ENCODE measurements around the gene QKI.
"Not testable (repeated sequence)": the region's sequence is repeated elsewhere in the genome, so short reads cannot be mapped to it uniquely, and the experiment has no call there.

The QKI gene

DNA sequence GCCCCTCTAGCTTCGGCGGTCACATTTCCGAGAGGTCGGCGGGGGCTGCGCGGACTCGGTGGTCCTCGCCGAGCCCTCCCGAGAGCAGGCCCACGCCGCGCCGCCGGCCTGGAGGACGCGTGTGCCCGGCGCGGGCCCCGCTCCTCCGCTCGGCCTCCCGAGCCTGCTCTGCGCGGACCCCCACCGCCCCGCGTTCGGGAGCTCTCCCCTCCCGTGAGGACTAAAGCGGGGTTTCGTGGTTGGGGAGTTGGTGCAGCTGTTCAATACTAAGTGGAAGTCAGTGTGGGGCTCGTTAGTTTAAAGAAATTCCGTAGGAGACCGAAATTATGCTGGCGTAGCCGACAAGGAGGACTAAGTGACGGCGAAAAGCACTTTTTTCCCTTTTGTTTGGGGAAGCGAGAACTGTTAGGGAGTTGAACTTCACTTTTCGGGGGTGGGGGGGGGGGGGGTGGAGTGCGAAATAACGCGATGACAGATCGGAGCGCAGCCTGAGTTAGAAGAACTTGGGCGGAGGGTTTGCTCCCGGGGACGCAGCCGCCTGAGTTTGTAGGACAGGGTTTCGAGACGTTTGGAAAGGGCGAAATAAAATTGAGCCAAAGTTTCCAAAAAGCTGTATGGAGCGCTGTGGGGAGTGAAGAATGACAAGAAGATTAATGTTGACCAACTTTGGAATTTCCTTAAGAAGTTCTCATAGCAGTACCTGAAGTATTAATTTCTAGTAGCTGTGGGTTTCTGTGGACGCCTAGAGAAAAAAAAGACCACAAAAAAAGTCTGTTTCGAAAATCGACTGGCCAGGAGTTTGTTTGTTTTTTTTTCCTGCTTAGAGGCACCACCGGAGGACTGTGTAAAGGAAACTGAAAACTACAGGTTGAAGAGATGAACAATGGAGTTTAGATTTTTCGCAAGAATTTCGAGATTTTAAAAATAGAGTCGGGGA, 1.4 kb downstream of the QKI start:
- peak; percentile 48 for DNase-seq

DNA sequence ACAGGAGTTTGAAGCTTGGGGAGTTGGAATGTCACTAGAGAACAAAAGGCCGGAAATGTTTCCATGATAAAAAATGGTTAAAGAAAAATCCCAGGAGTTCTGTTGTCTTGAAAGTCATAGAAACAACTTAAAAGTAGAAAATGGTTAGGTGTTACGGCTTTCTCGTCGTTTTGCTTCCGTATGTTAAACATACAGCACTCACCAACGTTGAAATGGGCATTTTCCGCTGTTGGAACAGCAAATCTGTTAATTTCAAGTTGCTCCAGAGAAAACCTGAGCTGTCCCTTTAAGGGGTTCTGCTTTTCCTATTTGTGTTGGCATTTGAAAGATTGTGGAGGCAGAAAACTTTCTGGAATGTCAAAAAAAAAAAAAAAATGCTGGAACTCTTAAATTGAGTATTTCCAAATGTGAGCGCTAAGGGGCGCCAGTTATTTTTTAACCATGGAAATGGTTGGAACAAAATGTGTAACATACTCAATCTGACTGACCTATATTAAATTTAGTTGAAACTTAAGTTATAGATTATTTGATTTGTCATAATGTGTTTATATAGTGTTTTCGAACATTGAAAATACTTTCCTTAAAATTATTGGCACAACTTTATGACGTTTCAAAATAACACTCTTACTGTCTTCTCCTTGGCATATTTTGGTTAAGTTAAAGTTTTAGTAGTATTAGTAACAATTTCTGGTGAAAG, 2.2 kb downstream of the QKI start:
- no peak for DNase-seq

DNA sequence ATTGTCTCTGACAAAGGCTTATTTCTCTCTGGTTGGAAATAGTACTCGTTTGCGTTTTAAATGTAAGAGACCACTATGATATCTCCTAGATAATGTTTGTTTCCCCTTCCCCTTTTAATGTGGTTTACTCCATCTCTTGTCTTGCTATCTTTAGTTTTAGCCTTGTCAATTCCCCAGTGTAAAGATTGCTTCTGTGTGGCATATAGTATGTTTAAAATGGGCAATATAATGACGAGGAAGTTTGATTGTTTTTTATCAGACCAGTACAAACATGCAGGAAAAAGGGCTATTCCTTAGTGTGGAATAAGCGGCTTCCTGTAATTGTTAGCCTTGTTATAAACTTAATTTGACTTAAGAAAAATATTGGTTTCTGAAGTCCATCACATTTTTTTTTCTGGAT, 3.1 kb downstream of the QKI start:
- DNase-seq, result no peak

DNA sequence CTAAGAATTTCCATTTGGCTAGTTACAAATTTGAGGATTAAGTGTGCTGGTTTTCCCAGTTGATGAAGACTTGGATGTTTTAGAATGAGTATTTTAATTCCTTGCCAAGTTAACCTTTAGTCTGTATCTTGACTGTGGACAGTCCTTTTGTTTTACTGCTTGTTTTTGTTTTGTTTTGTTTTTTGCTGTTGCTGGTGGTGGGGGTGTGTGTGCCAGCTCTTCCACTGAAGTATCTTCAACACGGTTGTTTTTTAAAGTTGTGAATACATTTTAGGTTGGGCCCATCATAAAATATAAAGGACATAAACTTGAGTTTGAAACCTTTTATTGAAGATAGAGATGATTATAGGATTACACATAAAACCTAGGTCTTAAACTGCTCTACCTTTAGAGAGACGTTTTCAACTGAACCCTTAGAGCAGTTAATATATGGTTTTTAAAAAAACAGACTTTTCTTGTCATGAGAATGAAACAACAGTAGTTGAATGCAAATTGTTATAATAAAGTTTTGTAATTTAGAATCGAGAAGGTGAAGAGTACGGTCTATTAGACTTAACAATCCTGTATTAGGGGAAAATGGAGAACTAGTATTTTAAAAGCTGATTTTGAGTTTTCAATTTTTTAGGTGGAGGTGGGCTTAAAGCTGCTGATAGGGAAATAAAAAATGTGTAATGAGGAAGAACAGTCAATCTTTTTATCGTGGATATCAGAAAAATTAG, 4.0 kb downstream of the QKI start:
- no peak for DNase-seq

DNA sequence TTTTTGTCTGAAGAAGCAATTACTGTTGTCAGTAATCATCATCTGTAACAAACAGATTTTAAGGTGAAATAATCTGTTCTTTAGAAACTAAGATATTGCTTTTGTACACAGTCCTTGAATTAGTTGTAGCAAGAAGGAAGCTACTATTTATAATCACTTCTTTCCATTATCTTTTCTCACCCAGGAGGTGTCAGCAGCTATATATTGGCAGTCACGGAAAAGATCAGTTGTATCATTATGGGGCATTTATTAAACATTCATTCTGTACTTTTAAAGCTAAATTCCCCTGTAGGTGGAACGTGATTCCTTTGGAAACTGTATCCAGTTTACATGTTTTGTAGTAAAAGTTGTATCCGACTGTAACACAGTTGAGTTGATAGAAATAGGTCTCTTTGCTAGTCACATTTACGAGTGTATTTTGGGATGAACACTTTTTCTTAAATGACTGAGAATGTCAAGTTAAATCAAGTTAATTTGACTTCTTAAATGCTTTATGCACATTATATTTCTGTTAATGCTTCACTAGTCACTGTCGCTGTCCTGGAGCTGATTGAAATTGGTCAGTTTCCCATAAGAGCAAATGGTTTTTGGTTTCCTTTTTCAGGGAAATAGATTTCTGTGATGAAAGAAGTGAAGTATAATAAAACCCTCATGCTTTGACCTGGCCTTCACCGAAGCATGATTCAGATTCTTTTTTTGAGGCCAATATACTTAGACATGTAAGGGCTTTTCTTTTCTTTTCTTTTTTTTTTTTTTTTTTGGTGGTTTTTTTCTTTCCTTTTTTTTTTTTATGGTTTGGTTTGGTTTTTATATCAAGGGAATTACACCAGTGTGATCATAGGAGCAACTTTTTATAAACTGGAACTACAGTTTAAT, 5.1 kb downstream of the QKI start:
- no peak for DNase-seq

DNA sequence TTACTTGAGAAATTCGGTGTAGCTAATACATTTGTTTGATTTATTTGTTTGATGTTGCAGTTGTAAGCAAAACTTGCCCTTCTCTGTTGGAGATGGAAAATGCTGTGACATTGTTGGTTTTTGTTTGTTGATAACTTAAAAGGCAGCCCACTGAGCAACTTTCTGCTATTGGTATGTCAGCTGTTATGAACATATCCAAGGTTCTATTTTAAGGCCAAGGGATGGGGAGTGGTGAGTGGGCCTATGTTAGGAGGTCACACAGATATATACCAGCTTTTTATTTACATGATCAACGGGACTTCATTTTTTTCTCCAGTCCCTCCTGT, 5.7 kb downstream of the QKI start:
- no peak for DNase-seq

DNA sequence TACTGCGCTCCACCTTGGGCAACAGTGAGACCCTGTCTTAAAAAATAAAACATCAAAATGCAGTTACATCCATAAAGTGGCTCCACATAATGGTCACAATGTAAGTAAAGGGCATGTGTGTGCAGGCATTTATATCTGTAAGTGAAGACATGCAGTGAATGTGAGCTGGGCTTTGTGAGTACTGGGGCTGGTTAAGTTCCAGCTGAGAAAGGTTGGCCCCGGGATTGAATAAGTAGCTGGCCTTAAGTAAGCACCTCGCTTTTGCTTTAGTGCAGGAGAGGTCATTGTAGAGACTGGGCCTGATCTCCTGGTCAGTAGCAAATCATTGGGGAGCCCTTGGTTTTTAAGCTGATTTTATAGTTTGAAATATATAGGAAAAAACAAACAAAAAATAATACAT, 8.0 kb downstream of the QKI start:
- no peak for DNase-seq

DNA sequence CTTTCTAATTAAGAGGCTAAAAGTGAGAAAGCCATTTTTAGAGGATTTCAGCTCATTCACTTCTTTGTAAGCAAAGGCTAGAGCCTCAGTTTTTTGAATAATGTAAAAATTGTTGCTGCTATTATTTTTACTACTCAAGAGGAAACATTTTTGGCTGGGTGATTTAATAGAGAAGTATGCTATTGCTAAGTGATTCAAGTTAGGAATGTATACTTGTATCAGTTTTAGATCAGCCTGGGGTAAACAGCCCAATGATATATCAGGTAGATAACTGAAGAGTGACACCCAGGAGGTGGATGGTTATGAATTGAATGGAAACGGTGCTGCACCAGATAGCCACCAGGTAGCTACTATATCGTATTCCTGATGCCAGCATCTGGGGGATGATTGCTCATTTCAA, 9.2 kb downstream of the QKI start:
- DNase-seq, result no peak

DNA sequence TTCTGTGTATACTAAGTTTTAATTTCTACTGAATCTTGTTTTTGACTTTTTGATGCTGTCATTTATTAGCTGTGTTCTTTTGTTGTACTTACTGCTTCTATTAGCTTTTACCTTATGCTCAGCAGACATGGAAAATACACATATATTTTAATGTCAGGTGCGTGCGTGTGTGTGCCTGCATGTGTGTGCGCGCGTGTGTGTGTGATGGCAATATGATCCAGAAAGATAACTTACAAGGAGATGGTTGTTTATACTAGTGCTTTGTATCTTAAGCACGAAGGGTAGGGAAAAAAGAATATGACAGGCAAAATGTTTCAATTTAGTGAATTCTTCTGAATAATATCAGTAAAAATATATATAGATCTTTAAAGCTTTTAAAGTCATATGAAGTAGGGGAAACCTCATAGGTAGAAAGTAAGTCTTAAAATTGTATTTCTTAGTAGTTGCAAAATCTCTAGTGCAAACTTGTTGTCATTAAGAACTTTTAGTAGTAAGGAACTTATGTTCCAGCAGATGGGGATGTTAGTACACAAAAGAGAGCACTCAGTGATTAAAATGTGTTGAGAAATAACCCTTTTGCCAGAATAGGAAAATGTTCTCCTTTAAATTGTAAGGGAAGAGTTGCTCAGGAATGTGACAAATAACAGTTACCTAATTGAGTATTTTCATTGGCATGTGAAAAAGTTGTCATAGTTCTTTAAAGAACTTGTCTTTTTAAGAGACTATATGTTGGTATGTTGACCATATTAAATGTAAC, 13.2 kb downstream of the QKI start:
- DNase-seq, result no peak

DNA sequence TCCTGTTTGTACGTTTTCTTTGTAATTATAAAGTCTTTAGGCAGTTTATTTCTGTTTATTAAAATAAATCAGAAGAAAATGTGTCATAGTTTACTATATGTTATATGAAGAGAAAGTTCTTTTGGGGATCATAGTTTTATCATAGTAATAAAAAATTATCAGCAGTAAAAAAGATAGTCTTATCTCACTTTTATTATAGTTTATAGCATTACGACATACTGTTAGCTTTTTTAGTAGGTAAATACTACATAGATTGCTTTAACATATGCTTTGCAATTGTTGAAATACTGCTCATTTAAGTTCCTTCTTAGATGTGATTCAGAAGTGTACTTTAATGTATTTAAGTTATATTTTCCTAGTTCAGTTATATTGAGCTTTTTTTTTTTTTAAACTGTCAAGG, 13.9 kb downstream of the QKI start:
- DNase-seq, result no peak

DNA sequence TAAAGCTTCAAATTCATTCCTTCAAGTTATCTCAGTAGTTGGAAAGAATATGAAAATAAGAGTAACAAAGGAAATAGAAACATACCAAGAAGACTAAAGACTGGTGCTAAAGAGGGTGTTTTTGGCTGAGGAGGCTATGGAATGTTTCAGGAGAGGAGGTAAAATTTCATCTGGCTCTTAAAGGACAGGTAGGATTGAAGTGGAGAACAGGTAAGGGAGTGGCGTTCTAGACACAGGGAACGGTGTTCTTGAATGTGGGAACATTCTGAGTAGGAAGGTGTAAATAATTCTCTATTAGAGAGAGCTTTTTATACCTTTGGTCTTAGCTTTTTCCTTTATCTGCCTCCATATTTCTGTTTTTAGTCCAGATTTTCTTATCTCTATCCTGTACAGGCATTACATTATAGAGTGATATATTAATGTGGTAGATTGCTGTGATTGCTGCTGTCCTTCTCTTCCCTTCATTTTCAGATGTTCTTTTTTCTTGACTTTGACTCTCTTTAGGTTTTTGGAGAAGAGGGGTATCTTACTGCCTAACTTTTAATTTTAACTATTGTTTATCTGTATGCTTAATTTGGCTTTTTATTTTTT, 15.4 kb downstream of the QKI start:
- no peak for DNase-seq

DNA sequence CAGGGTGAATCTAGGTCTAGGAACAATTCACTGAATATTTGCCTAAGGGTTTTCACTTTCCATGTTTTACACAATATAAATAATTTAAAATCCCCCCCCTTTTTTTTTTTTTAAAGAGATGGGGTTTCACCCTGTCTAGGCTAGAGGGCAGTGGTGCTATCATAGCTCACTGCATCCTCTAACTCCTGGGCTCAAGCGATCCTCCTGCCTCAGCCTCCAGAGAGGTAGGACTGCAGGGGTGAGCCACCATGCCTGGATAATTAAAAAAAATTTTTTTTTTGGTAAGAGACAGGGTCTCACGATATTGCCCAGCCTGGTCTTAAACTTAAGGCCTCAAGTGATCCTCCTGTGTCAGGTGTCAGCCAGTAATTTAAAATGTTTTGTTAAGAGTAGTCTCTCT, 17.8 kb downstream of the QKI start:
- DNase-seq, result no peak

DNA sequence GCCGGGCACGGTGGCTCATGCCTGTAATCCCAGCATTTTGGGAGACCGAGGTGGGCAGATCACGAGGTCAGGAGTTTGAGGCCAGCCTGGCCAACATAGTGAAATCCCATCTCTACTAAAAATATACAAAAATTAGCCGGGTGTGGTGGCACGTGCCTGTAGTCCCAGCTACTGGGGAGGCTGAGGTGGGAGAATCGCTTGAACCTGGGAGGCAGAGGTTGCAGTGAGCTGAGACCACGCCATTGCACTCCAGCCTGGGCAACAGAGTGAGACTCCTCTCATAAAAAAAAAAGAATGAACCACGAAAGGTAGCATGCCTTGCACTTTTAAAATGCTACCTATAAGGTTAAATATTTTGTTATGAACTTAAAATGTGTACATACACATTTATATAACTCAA, 19.0 kb downstream of the QKI start:
- not testable (repeated sequence) for DNase-seq

DNA sequence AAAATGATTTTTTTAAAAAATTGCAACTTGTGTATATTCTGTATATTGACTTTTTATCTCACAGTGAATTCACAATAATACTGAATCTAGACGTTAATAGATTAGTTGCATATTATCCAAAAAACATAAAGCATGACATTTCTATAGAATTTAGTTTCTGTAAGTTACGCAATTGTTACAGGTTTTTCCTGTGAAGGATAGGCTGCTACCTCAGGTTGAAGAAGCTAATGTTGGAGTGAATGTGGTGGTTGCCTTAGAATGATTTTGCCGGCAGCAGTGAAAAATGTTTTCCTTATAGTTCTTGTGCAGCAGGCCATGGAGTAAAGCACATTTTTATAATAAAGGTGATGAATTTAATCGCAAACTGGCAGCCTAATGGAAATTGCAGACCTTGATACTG, 20.5 kb downstream of the QKI start:
- DNase-seq, result no peak

DNA sequence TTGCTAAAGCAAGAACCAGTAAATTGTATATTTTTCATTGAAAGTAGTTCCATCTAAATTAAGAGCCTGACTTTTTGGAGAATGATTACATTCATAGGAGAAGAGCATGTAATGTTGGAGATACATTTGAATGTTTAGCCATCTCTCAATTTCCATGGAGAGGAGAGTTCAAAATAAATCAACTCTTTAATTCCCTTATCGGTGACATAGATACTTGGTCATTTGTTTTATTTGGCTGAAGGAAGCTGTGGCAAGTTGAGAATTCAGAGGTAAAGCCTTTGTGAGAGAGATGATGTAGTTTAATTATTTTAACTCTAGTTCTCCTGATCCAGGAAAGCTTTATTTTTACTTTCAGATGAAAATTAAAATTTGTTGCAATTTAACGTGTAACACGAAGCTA, 22.3 kb downstream of the QKI start:
- DNase-seq, result no peak

DNA sequence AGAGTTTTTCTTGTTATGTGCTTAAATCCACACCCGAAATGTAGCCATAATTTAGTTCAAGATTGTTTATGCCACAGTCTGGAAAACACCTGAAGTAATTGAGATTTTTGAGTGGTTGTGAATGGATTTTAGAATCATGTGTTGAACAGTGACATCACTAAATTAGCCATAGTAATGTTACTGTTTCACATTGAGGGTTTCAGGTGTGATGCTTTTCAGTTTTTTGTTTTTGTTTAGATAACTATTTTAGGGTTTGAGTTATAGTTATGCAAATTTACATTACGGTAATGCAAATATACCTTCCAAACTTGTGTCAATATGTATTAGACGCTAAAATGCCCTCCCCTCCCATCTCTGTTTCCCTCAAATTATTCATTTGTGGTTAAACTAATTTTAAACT, 22.9 kb downstream of the QKI start:
- no peak for DNase-seq

DNA sequence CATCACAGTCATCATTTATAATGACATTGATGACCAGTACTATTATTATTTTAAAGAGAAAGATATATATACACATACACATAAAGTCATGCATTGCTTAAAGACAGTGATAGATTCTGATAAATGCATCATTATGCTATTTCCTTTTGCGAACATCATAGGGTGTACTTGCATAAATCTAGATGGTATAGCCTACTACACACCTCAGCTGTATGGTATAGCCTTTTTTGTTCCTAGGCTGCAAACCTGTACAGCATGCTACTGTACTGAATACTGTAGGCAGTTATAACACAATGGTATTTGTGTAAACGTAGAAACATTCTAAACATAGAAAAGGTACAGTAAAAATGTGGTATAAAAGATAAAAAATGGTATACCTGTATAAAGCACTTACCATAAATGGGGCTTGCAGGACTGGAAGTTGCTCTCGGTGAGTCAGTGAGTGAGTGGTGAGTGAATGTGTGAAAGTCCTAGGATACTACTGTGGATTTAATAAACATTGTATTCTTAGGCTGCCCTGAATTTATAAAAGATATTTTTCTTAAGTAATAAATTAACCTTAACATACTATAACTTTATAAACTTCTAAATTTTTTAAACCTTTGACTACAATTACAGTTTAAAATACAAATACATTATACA, 23.9 kb downstream of the QKI start:
- DNase-seq, result no peak

DNA sequence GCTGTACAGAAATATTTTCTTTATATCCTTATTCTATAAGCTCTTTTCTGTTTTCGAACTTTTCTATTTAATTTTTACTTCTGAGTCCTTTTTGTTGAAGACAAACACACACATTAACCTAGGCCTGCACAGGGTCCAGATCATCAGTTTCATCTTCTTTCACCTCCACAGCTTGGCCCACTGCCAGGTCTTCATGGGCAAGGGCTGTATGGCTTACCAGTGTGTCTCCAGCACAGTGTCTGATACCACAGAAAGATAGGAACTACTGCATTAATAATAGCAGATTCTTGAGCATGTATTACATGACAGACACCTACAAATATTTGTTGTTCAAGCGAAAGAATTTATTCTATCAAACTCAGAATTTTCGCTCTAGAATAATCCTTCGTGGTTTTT, 24.4 kb downstream of the QKI start:
- DNase-seq, result peak; percentile 10

DNA sequence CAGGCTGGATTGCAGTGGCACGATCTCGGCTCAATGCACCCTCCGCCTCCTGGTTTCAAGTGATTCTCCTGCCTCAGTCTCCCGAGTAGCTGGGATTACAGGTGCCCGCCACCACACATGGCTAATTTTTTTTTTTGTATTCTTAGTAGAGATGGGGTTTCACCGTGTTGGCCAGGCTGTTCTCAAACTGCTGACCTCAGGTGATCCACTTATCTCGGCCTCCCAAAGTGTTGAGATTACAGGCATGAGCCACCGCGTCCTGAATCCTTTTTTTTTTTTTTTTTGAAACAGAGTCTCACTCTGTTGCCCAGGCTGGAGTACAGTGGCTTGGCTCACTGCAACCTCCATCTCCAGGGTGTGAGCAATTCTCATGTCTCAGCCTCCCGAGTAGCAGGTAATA, 24.9 kb downstream of the QKI start:
- DNase-seq, result not testable (repeated sequence)

DNA sequence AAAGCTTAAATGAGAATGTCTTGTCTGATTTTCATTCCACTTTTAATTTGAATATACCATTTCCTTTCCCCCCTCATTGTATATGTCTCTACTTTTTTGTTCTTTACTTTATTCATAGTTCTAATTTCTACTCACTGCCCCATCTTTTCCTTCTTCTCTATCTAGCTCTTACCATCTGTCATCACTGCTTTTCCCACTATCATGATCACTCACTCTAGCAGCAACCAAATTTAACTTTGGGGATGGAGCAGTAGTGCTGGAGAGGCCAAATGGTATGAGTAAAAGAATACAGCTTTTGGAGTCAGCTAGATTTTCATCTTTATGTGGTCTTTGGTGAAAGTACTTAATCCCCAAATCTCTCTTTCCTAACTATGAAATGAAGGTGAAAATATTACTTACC, 25.5 kb downstream of the QKI start:
- DNase-seq, result no peak

DNA sequence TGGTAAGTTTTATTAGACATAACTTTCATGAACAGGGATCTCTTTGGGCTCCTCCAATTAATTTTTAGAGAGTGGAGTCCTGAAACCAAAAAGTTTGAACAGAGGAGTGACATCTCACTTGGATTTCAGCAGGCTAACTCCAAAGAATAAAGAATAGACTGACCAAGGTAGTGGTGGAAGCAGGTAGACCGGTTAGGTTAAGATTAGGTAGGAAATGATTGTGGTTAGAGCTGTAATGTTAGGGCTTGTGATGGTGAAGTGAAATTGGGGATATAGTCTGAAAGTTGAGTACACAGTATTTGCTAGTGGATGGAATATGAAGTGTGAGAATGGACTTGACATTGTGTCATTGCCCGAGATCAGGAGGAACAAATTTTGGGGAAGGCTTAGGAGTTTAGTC, 27.8 kb downstream of the QKI start:
- DNase-seq, result no peak
